SK-N-SH treated with all-trans-retinoic acid at 6 μM for 48 hours (cell line): ENCODE measurements around the gene LMAN1L.

Experiments
- ATAC-seq: fragments of 200-7000 bp; cut with Tn5 transposase; 3 replicates; pipeline ENCODE4 v1.9.1; 2020; ENCODE audit warnings: mild to moderate bottlenecking, moderate library complexity
- CSDC2 ChIP-seq: fragments of 250-450 bp; sonication (Bioruptor Pico); IDR thresholded peaks from 2 replicates; pipeline ENCODE4 v1.5.0; 2020; ENCODE audit warnings: mild to moderate bottlenecking, moderate library complexity
- ESRRG ChIP-seq: fragments of 250-450 bp; sonication (Bioruptor Pico); IDR thresholded peaks from 2 replicates; pipeline ENCODE4 v1.6.1; 2021; ENCODE audit warnings: mild to moderate bottlenecking
- GLIS3 ChIP-seq: fragments of 250-450 bp; sonication (Bioruptor Pico); IDR thresholded peaks from 2 replicates; pipeline ENCODE4 v1.5.0; 2020; ENCODE audit warnings: mild to moderate bottlenecking, moderate library complexity
- OSR1 ChIP-seq: fragments of 250-450 bp; sonication (Bioruptor Pico); IDR thresholded peaks from 2 replicates; pipeline ENCODE4 v1.8.0; 2022; ENCODE audit warnings: moderate library complexity, mild to moderate bottlenecking, inconsistent platforms
- PPARA ChIP-seq: fragments of 250-450 bp; sonication (Bioruptor Pico); IDR thresholded peaks from 2 replicates; pipeline ENCODE4 v1.5.0; 2020; ENCODE audit warnings: mild to moderate bottlenecking, borderline replicate concordance
- RARB ChIP-seq: fragments of 250-450 bp; sonication (Bioruptor Pico); IDR thresholded peaks from 2 replicates; pipeline ENCODE4 v1.8.0; 2021; ENCODE audit warnings: mild to moderate bottlenecking, moderate library complexity
- SNAI2 ChIP-seq: fragments of 250-450 bp; sonication (Bioruptor Pico); IDR thresholded peaks from 2 replicates; pipeline ENCODE4 v1.5.0; 2020; ENCODE audit warnings: mild to moderate bottlenecking, moderate library complexity
- ZC3H10 ChIP-seq: fragments of 250-450 bp; sonication (Bioruptor Pico); IDR thresholded peaks from 2 replicates; pipeline ENCODE4 v1.5.1; 2021; ENCODE audit warnings: mild to moderate bottlenecking, moderate library complexity
- ZFP3 ChIP-seq: fragments of 250-450 bp; sonication (Bioruptor Pico); IDR thresholded peaks from 2 replicates; pipeline ENCODE4 v1.5.0; 2020; ENCODE audit warnings: mild to moderate bottlenecking, moderate library complexity
- ZFP30 ChIP-seq: fragments of 450-650 bp; formaldehyde crosslinking; IDR thresholded peaks from 2 replicates; pipeline ENCODE4 v1.5.0; 2022; ENCODE audit warnings: mild to moderate bottlenecking, moderate library complexity
- ZNF70 ChIP-seq: fragments of 450-650 bp; formaldehyde crosslinking; IDR thresholded peaks from 2 replicates; pipeline ENCODE4 v1.5.0; 2020; ENCODE audit warnings: mild to moderate bottlenecking, moderate library complexity
- TF ChIP-seq, protein P1 (sequence below): fragments of 250-450 bp; sonication (Bioruptor Pico); IDR thresholded peaks from 2 replicates; pipeline ENCODE4 v1.5.1; 2020; ENCODE audit warnings: low read depth, mild to moderate bottlenecking, moderate library complexity
- TF ChIP-seq, protein P2 (sequence below): fragments of 250-450 bp; sonication (Bioruptor Pico); IDR thresholded peaks from 2 replicates; pipeline ENCODE4 v1.5.0; 2020; ENCODE audit warnings: mild to moderate bottlenecking, moderate library complexity
- TF ChIP-seq, protein P3 (sequence below): fragments of 250-450 bp; sonication (Bioruptor Pico); IDR thresholded peaks from 2 replicates; pipeline ENCODE4 v1.8.0; 2021; ENCODE audit warnings: low read depth, mild to moderate bottlenecking, moderate library complexity, borderline replicate concordance
- TF ChIP-seq, protein P4 (sequence below): fragments of 250-450 bp; sonication (Bioruptor Pico); IDR thresholded peaks from 2 replicates; pipeline ENCODE4 v1.8.0; 2020; ENCODE audit warnings: mild to moderate bottlenecking, moderate library complexity, borderline replicate concordance
- TF ChIP-seq, protein P5 (sequence below): fragments of 250-450 bp; sonication (Bioruptor Pico); IDR thresholded peaks from 2 replicates; pipeline ENCODE4 v1.5.1; 2021; ENCODE audit warnings: mild to moderate bottlenecking, moderate library complexity

LMAN1L gene

DNA sequence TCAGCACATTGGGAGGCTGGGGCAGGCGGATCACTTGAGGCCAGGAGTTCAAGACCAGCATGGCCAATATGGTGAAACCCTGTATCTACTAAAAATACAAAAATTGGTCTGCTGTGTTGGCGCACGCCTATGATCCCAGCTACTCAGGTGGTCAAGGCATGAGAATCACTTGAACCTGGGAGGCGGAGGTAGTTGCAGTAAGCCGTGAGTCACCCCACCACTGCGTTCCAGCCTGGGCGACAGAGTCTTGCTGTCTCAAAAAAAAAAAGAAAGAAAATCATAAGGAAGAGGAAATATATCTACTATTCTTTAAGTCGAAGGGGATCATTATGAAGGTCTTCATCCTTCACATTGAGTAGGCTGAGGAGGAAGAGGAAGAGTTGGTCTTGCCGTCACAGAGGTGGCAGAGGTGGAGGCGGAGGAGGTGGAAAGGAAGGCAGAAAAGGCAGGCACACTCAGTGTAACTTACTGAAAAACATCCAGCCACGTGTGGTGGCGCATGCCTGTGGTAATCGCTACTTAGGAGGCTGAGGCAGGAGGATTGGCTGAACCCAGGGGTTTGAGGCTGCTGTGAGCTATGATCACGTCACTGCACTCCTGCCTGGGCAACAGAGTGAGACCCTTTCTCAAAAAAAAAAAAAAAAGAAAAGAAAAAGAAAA, 16.5 kb upstream of the LMAN1L start:
- TF ChIP-seq, protein P1, sequence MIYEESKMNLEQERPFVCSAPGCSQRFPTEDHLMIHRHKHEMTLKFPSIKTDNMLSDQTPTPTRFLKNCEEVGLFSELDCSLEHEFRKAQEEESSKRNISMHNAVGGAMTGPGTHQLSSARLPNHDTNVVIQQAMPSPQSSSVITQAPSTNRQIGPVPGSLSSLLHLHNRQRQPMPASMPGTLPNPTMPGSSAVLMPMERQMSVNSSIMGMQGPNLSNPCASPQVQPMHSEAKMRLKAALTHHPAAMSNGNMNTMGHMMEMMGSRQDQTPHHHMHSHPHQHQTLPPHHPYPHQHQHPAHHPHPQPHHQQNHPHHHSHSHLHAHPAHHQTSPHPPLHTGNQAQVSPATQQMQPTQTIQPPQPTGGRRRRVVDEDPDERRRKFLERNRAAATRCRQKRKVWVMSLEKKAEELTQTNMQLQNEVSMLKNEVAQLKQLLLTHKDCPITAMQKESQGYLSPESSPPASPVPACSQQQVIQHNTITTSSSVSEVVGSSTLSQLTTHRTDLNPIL (CRISPR knock-in tag) = no peak
- TF ChIP-seq SNAI2 (CRISPR knock-in tag) = no peak
- no peak for TF ChIP-seq GLIS3
- no peak for TF ChIP-seq PPARA (CRISPR knock-in tag)
- TF ChIP-seq, protein P2, sequence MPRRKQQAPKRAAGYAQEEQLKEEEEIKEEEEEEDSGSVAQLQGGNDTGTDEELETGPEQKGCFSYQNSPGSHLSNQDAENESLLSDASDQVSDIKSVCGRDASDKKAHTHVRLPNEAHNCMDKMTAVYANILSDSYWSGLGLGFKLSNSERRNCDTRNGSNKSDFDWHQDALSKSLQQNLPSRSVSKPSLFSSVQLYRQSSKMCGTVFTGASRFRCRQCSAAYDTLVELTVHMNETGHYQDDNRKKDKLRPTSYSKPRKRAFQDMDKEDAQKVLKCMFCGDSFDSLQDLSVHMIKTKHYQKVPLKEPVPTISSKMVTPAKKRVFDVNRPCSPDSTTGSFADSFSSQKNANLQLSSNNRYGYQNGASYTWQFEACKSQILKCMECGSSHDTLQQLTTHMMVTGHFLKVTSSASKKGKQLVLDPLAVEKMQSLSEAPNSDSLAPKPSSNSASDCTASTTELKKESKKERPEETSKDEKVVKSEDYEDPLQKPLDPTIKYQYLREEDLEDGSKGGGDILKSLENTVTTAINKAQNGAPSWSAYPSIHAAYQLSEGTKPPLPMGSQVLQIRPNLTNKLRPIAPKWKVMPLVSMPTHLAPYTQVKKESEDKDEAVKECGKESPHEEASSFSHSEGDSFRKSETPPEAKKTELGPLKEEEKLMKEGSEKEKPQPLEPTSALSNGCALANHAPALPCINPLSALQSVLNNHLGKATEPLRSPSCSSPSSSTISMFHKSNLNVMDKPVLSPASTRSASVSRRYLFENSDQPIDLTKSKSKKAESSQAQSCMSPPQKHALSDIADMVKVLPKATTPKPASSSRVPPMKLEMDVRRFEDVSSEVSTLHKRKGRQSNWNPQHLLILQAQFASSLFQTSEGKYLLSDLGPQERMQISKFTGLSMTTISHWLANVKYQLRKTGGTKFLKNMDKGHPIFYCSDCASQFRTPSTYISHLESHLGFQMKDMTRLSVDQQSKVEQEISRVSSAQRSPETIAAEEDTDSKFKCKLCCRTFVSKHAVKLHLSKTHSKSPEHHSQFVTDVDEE (CRISPR knock-in tag) = no peak
- TF ChIP-seq ESRRG (CRISPR knock-in tag) = no peak
- TF ChIP-seq, protein P3, sequence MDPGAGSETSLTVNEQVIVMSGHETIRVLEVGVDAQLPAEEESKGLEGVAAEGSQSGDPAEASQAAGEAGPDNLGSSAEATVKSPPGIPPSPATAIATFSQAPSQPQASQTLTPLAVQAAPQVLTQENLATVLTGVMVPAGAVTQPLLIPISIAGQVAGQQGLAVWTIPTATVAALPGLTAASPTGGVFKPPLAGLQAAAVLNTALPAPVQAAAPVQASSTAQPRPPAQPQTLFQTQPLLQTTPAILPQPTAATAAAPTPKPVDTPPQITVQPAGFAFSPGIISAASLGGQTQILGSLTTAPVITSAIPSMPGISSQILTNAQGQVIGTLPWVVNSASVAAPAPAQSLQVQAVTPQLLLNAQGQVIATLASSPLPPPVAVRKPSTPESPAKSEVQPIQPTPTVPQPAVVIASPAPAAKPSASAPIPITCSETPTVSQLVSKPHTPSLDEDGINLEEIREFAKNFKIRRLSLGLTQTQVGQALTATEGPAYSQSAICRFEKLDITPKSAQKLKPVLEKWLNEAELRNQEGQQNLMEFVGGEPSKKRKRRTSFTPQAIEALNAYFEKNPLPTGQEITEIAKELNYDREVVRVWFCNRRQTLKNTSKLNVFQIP (CRISPR knock-in tag) = no peak
- TF ChIP-seq ZNF70 (CRISPR knock-in tag) = no peak
- no peak for TF ChIP-seq ZFP30 (CRISPR knock-in tag)
- no peak for TF ChIP-seq ZFP3 (CRISPR knock-in tag)
- no peak for TF ChIP-seq RARB (CRISPR knock-in tag)
- no peak for TF ChIP-seq CSDC2 (CRISPR knock-in tag)
- TF ChIP-seq OSR1 (CRISPR knock-in tag) = no peak
- TF ChIP-seq ZC3H10 (CRISPR knock-in tag) = no peak
- TF ChIP-seq, protein P4, sequence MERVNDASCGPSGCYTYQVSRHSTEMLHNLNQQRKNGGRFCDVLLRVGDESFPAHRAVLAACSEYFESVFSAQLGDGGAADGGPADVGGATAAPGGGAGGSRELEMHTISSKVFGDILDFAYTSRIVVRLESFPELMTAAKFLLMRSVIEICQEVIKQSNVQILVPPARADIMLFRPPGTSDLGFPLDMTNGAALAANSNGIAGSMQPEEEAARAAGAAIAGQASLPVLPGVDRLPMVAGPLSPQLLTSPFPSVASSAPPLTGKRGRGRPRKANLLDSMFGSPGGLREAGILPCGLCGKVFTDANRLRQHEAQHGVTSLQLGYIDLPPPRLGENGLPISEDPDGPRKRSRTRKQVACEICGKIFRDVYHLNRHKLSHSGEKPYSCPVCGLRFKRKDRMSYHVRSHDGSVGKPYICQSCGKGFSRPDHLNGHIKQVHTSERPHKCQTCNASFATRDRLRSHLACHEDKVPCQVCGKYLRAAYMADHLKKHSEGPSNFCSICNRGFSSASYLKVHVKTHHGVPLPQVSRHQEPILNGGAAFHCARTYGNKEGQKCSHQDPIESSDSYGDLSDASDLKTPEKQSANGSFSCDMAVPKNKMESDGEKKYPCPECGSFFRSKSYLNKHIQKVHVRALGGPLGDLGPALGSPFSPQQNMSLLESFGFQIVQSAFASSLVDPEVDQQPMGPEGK (CRISPR knock-in tag) = no peak
- ATAC-seq = no peak

DNA sequence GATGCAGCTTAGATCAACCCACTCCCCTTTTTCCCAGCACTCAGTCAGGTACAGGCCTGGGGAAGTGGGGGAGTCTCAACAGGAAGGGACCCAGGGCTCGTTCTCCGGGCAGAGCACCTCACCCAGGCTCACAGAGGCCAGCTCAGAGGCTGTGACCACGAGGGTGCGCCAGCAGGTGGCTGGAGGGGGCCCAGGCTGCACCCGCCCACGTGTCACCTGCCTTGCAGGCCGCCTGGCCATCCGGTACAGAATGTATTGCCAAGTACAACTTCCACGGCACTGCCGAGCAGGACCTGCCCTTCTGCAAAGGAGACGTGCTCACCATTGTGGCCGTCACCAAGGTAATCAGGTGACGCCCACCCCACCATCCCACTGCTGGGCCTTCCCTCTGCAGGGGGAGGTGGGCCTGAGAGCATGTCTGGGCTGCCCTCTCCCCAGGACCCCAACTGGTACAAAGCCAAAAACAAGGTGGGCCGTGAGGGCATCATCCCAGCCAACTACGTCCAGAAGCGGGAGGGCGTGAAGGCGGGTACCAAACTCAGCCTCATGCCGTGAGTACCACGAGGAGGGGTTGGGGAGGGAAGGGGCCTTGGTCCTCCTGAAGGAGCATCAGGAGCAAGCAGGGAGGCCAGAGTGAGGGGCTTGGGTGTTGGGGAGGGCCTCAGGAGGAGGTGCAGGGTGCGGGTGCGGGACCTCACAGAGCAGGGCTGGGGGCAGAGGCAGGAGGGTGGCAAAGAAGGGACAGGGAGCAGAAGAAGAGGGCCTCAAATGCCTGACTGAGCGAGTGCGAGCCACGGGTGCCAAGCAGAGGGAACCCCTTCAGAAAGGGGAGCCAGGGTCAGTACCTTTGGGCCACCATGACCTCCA, 14.0 kb upstream of the LMAN1L start:
- ATAC-seq = no peak
- TF ChIP-seq ZFP30 (CRISPR knock-in tag) (no peak), OSR1 (CRISPR knock-in tag) (no peak), ZC3H10 (CRISPR knock-in tag) (no peak), CSDC2 (CRISPR knock-in tag) (no peak)
- TF ChIP-seq, protein P5, sequence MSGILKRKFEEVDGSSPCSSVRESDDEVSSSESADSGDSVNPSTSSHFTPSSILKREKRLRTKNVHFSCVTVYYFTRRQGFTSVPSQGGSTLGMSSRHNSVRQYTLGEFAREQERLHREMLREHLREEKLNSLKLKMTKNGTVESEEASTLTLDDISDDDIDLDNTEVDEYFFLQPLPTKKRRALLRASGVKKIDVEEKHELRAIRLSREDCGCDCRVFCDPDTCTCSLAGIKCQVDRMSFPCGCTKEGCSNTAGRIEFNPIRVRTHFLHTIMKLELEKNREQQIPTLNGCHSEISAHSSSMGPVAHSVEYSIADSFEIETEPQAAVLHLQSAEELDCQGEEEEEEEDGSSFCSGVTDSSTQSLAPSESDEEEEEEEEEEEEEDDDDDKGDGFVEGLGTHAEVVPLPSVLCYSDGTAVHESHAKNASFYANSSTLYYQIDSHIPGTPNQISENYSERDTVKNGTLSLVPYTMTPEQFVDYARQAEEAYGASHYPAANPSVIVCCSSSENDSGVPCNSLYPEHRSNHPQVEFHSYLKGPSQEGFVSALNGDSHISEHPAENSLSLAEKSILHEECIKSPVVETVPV = no peak

DNA sequence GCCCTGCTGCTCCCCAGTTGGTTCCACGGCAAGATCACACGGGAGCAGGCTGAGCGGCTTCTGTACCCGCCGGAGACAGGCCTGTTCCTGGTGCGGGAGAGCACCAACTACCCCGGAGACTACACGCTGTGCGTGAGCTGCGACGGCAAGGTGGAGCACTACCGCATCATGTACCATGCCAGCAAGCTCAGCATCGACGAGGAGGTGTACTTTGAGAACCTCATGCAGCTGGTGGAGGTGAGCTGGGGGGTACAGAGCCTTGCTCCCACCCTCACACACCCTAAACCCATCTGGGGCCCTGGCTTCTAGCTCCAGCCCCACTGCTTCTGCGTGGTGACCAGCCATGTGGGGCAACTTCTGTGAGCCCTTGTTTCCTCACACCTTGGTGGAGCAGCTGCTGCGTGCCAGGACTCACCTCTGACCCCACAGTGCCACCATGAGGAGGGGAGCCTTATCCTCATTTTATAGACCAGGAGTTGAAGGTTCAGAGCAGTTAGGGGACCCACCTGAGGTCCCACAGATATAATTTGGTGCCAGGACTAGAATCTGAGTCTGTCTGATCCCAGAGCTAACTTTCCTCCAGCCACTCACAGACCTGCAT, 13.3 kb upstream of the LMAN1L start:
- TF ChIP-seq, protein P5 = no peak
- no peak for ATAC-seq
